Calu3 (cell line): Measurements from ENCODE around the gene AKTIP. TPM values are rescaled to one million over a fixed set of nuclear protein-coding genes. Genes with fewer than 3 reads are reported as not detected.

Experiments
- BruUV-seq: library from RNA; stranded (reverse); fragments of 400-500 nt; replicated peaks from 2 replicates; lab custom pipeline; 2021; lab: Mats Ljungman, UMichigan
- CTCF ChIA-PET: fragments of 300-600 bp; sonication (Branson Sonifier 250); formaldehyde crosslinking; loops from one replicate; lab custom pipeline; 2022; ENCODE audit warnings: antibody characterized with exemption; lab: Charles Lee
- DNase-seq: peaks from one replicate; pipeline ENCODE4 v3.0.0; 2022
- H3K27ac Mint-ChIP-seq: one replicate; pipeline ENCODE4 v1.8.0; 2022; ENCODE audit warnings: mixed read lengths; ENCODE audit not compliant: unreplicated experiment
- H3K27me3 Mint-ChIP-seq: one replicate; pipeline ENCODE4 v1.8.0; 2022; ENCODE audit warnings: mixed read lengths; ENCODE audit not compliant: unreplicated experiment
- H3K36me3 Mint-ChIP-seq: one replicate; pipeline ENCODE4 v1.8.0; 2022; ENCODE audit warnings: mild to moderate bottlenecking, moderate library complexity, mixed read lengths; ENCODE audit not compliant: insufficient read depth, unreplicated experiment
- H3K4me1 Mint-ChIP-seq: one replicate; pipeline ENCODE4 v1.8.0; 2022; ENCODE audit warnings: mild to moderate bottlenecking, low read depth, mixed read lengths; ENCODE audit not compliant: unreplicated experiment
- H3K4me3 Mint-ChIP-seq: one replicate; pipeline ENCODE4 v1.8.0; 2022; ENCODE audit warnings: mild to moderate bottlenecking, low read depth, moderate library complexity, mixed read lengths; ENCODE audit not compliant: unreplicated experiment
- H3K9me3 Mint-ChIP-seq: one replicate; pipeline ENCODE4 v1.8.0; 2022; ENCODE audit warnings: low read depth, mixed read lengths; ENCODE audit not compliant: unreplicated experiment
- intact Hi-C: fragments of 100-400 bp; cut with micrococcal nuclease; formaldehyde crosslinking; loops from one replicate; pipeline ENCODE4 v1.10.0; 2022; ENCODE audit not compliant: unreplicated experiment
- total RNA-seq: library from RNA; stranded (reverse); gene quantifications from 2 replicates; pipeline ENCODE4 v1.2.3, GENCODE V29; 2022
- TF ChIP-seq, protein P1 (sequence below): fragments of 200-600 bp; IDR thresholded peaks from one replicate; pipeline ENCODE4 v1.8.0; 2022; ENCODE audit warnings: antibody characterized with exemption; ENCODE audit not compliant: unreplicated experiment

The AKTIP gene
- total RNA-seq, 1 experiment from 2014 or later: 59.4 TPM

DNA sequence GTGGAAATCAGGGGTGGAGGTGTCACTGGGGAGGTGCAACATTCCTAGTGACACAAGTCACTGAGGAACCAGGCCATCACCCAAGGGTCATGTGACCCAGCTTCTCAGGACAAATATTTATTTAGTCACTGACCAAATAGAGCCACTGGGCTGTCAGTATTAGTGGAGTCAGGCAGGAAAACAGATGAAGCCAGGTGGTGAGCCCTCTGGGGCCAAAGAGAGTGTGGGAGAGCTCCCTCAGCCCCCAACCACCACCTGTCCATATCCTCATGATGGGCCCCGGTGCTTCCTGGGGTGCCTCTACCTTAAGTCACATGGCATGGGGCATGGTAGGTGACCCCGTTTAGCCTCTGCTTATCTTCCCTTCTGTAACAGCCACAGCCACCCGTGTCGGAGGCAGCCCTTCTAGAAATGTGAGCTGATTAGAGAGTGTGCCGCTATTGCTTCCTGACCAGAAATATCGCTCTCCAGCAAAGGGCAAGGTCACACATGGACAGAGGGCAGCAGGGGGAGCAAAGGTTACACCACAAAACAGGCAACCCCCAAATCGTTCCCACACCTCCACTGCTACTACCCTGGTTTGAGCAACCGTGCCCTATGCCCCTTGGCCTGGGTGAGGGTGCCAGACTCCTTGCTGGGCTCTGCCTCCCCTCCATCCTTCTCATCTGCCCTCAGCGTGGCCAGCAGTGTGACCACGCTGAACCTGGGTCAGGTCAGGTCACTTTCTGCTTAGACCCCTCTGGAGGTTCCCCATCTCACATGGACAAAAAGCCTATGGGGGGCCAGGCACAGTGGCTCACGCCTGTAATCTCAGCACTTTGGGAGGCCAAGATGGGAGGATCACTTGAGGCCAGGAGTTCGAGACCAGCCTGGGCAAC is 8.6 kb upstream of the AKTIP start:
- Mint-ChIP-seq H3K27me3 (no peaks in the 10 kb centered on the region), H3K4me1 (peaks cover 19% of the 10 kb centered on the region), H3K27ac (peak overlapping the region; percentile 88), H3K36me3 (no peaks in the 10 kb centered on the region), H3K4me3 (peak overlapping the region; percentile 26), H3K9me3 (no peaks in the 10 kb centered on the region)
- intact Hi-C loops: no loop called here
- no TSS peak for BruUV-seq
- TF ChIP-seq, protein P1, sequence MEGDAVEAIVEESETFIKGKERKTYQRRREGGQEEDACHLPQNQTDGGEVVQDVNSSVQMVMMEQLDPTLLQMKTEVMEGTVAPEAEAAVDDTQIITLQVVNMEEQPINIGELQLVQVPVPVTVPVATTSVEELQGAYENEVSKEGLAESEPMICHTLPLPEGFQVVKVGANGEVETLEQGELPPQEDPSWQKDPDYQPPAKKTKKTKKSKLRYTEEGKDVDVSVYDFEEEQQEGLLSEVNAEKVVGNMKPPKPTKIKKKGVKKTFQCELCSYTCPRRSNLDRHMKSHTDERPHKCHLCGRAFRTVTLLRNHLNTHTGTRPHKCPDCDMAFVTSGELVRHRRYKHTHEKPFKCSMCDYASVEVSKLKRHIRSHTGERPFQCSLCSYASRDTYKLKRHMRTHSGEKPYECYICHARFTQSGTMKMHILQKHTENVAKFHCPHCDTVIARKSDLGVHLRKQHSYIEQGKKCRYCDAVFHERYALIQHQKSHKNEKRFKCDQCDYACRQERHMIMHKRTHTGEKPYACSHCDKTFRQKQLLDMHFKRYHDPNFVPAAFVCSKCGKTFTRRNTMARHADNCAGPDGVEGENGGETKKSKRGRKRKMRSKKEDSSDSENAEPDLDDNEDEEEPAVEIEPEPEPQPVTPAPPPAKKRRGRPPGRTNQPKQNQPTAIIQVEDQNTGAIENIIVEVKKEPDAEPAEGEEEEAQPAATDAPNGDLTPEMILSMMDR: no peak
- CTCF ChIA-PET: interaction anchor here (0.7 to 1.2 kb wide), 2 partner anchors 11 to 215 kb away, joined by 3 read pairs; no protein-coding TSS in a partner anchor
- DNase-seq: peak; percentile 63

DNA sequence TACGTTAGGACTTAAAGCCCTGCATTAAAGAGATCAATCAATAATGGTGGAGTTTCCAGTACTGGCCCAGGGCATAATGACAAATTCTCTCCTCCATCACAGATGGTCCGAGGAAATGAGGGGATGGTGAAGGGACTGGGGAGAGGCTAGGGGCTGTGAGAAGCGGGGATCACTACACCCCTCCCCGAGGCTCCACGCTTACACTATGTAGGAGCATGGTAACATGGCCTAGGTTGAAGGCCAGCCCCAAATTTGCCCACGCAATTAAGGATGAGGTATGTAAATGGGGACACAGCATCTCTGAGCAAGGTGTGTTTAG is 8.0 kb upstream of the AKTIP start:
- Mint-ChIP-seq H3K4me3 (no peak overlapping the region), H3K4me1 (peaks cover 19% of the 10 kb centered on the region), H3K9me3 (no peaks in the 10 kb centered on the region), H3K36me3 (no peaks in the 10 kb centered on the region), H3K27ac (peak overlapping the region; percentile 88), H3K27me3 (no peaks in the 10 kb centered on the region)
- no peak for DNase-seq
- BruUV-seq: no TSS peak
- TF ChIP-seq, protein P1: no peak
- intact Hi-C loops: no loop called here
- CTCF ChIA-PET: interaction anchor here (0.7 to 1.2 kb wide), 2 partner anchors 10 to 214 kb away, joined by 3 read pairs; no protein-coding TSS in a partner anchor

DNA sequence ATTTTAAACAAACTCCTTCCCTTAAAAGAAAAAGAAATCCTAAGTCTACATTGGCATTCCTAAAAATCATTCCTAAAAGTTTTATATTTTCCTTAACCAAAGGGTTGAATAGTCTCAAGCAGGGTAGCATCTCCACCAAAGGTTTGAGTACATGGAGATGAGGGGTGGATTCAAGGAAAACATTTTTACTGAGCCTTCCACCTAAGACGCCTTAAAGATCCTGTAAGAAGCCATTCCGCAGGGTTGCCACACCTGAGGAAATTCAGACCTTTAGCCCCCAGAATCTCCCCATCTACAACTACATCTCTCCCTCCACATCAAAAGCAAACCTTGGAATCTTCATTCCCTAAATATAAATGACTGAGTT is 7.7 kb upstream of the AKTIP start:
- Mint-ChIP-seq H3K9me3 (no peaks in the 10 kb centered on the region), H3K4me3 (no peak overlapping the region), H3K36me3 (no peaks in the 10 kb centered on the region), H3K4me1 (peaks cover 19% of the 10 kb centered on the region), H3K27me3 (no peaks in the 10 kb centered on the region), H3K27ac (peak overlapping the region; percentile 88)
- DNase-seq: no peak
- CTCF ChIA-PET: interaction anchor here (0.6 to 0.8 kb wide), 2 partner anchors 32 to 243 kb away, joined by 5 to 6 read pairs; no protein-coding TSS in a partner anchor
- intact Hi-C loops: no loop called here
- BruUV-seq: no TSS peak
- TF ChIP-seq, protein P1: no peak

DNA sequence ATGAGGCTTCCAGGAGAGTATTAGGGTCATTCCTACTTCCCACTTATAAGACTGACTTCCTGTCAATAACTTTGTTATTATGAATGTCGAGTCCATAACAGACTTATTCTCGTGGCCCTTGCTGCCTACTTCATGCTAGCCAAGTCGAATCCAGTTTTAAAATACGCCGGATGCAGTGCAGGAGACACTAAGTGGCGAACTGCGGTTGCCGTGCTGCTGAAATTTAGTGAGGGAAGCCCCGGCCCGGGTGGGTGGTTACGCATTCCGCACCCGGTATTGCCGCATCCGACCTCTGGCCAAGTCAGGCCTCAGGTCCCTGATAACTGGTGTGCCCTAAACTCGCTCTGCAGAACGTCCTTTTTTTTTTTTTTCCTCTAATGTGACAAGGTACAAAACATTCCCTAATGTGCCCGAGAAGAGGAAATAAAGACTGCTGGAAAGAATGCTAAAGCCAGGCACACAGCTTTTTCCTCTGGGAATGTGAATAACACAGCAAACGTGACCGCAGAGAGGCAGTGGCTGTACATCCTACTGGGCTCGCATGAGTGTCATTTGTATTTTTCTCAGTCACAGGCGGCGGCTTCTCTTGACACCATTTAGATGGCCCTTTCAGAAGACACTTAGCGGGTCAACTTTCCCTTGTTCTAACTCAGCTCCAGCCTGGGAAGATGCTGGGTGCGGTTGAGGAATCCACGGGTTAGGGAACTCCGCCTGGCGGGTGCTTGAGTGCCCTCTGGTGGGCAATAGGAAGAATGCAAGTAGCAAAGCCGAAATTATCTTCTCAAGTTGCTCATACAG is 7.1 kb upstream of the AKTIP start:
- Mint-ChIP-seq H3K36me3 (no peaks in the 10 kb centered on the region), H3K4me1 (peaks cover 19% of the 10 kb centered on the region), H3K4me3 (no peak overlapping the region), H3K9me3 (no peaks in the 10 kb centered on the region), H3K27me3 (no peaks in the 10 kb centered on the region), H3K27ac (no peak overlapping the region)
- CTCF ChIA-PET: interaction anchor here (0.6 to 0.8 kb wide), 2 partner anchors 32 to 243 kb away, joined by 5 to 6 read pairs; no protein-coding TSS in a partner anchor
- intact Hi-C loops: no loop called here
- DNase-seq: peak; percentile 65
- TF ChIP-seq, protein P1: peak; percentile 87
- no TSS peak for BruUV-seq
